Heart left ventricle (tissue), 16 donors: ENCODE data around the gene RDX. TPM values are rescaled to one million over a fixed set of nuclear protein-coding genes. Genes with fewer than 3 reads are reported as not detected.

Experiments
- ATAC-seq, 4 donors: fragments of 200-7000 bp; cut with Tn5 transposase; one replicate each; pipeline ENCODE4 v1.9.1; 2020 to 2022; ENCODE audit warnings: moderate library complexity in 4 of 4, mild to moderate bottlenecking in 3 of 4, moderate number of reproducible peaks in 1 of 4
- DNase-seq, 5 donors: peaks; one replicate each; pipeline ENCODE4 v3.0.0-alpha.2; 2020
- H3K27ac ChIP-seq, 12 donors: fragments of 200-600 bp; sonication (generic) in 4 of 12; one replicate each; pipeline versions ENCODE4 v1.5.0 to v1.8.0; 2016 to 2022; ENCODE audit warnings: mild to moderate bottlenecking in 2 of 12
- H3K27me3 ChIP-seq, 9 donors: fragments of 200-600 bp; sonication (generic) in 2 of 9; one replicate each; pipeline versions ENCODE4 v1.5.1 to v1.8.0; 2016 to 2022; ENCODE audit warnings: mild to moderate bottlenecking in 3 of 9
- H3K36me3 ChIP-seq, 9 donors: fragments of 200-600 bp; sonication (generic) in 2 of 9; one replicate each; pipeline versions ENCODE4 v1.5.0 to v1.8.0; 2018 to 2022; ENCODE audit warnings: mild to moderate bottlenecking in 2 of 9
- H3K4me1 ChIP-seq, 12 donors: fragments of 200-600 bp; sonication (generic) in 4 of 12; one replicate each; pipeline versions ENCODE4 v1.5.0 to v1.8.0; 2016 to 2022; ENCODE audit warnings: mild to moderate bottlenecking in 3 of 12
- H3K4me3 ChIP-seq, 12 donors: fragments of 200-600 bp; sonication (generic) in 4 of 12; one replicate each; pipeline versions ENCODE4 v1.5.0 to v1.8.0; 2017 to 2022; ENCODE audit warnings: mild to moderate bottlenecking in 9 of 12, moderate library complexity in 4 of 12
- H3K9me3 ChIP-seq, 12 donors: fragments of 200-600 bp; sonication (generic) in 4 of 12; one replicate each; pipeline versions ENCODE4 v1.5.0 to v1.8.0; 2016 to 2022; ENCODE audit warnings: mild to moderate bottlenecking in 1 of 12
- CTCF ChIP-seq, 12 donors: fragments of 200-600 bp; sonication (generic) in 4 of 12; IDR thresholded peaks; one replicate each; pipeline versions ENCODE4 v1.5.0 to v1.8.0; 2018 to 2022; ENCODE audit warnings: antibody characterized with exemption in 12 of 12, mild to moderate bottlenecking in 5 of 12
- POLR2A ChIP-seq, 2 donors: fragments of 450-650 bp; IDR thresholded peaks; one replicate each; pipeline ENCODE4 v1.6.1; 2017; ENCODE audit warnings: antibody characterized with exemption in 2 of 2, mild to moderate bottlenecking in 2 of 2, moderate library complexity in 2 of 2
- WGBS, 4 donors: extraction: QIAGEN DNeasy Blood & Tissue Kit in 2 of 4; methylation state at CpG; one replicate each; pipeline versions ENCODE4 v1.1.5 to v1.1.7; 2013 to 2018; 5-methylcytosine and 5-hydroxymethylcytosine counted together
- intact Hi-C, 10 donors: fragments of 100-400 bp; cut with DNase I; formaldehyde crosslinking; loops; one replicate each; pipeline versions ENCODE4 v1.11.1 to v1.14.2; 2022
- polyA plus RNA-seq, 2 donors: library from polyadenylated mRNA; stranded (reverse); fragments of 200-250 nt; gene quantifications; one replicate each; pipeline ENCODE4 v1.2.3, GENCODE V29; 2013
- total RNA-seq, 9 donors: library from RNA; depleted of rRNA in 2 of 9; stranded (reverse); fragments of >200 nt in 2 of 9; fragmentation: NEBNext Ultra II Directional in 3 of 9; extraction: Animal tissue kit (Norgen Biotek cat#: 25700) in 3 of 9; gene quantifications; one replicate each; pipeline versions ENCODE4 v1.1.0 to v1.2.4, GENCODE V29; 2016 to 2023
- donor health status: ischemic (EF 13 %, LVEDD 7.1; RV severe dilation, severe dysfunction).
- donor health status: healthy with polysubstance abuse.
- donor health status: DM: no; HTN: yes; CAD: no.
- donor health status: DM: no; HTN: no; CAD: no.
- donor health status: ischemic (EF 25% LVEDD 6.9; RV normal size, moderate dysfunction).
- donor health status: ischemic (EF 25% LVEDD 5.7; RV mildly dilated, moderate dysfunction).
- donor health status: healthy.
- donor health status: DM: yes; HTN: yes; CAD: no.
- donor health status: ischemic (EF 35%, LVEDD 5.7; RV mildly dilated, moderate dysfunction).
- donor health status: nonischemic (EF 11% LVEDD 7.7; RV severe dilation, severe dysfunction).
- donor health status: DM: yes; HTN: yes; CAD: no.
- donor health status: PGD.
- donor health status: ischemic (EF 29% LVEDD 5.4; RV normal size, mild dysfunction).
- donor health status: nonischemic (EF 23%, LVEDD 6.1; RV moderate dilation, normal function).

RDX gene
- total and polyA plus RNA-seq, 11 donors, result 33.5 to 148 (median 120) TPM

- 91 to 94% (median 92%) methylated on average over 4 of the region's 4 CpGs for WGBS, 4 donors
- DNase-seq (no peak), ATAC-seq (no peak)
- Histone ChIP-seq H3K9me3 (no peaks in the 10 kb centered on the region), H3K4me3 (no peak overlapping the region), H3K27me3 (no peaks in the 10 kb centered on the region), H3K36me3 (no peaks in the 10 kb centered on the region), H3K27ac (no peak overlapping the region), H3K4me1 (no peaks in the 10 kb centered on the region)
- TF ChIP-seq POLR2A (IDR thresholded peaks at IDR 0.05) (no peak), CTCF (IDR thresholded peaks at IDR 0.05) (no peak)
- intact Hi-C loops, result no loop called here
Observed at GRCh38 chr11:110335358-110335757, 38.9 kb upstream of the RDX start.

- H3K9me3 ChIP-seq, result peaks cover 0 to 10% (median 0%) of the 10 kb centered on the region in 12 donors
- no peak overlapping the region for H3K27ac ChIP-seq
- DNase-seq (no peak), ATAC-seq (no peak)
- H3K27me3 ChIP-seq, result no peaks in the 10 kb centered on the region
- no peaks in the 10 kb centered on the region for H3K4me1 ChIP-seq
- TF ChIP-seq CTCF (IDR thresholded peaks at IDR 0.05) (no peak), POLR2A (IDR thresholded peaks at IDR 0.05) (no peak)
- intact Hi-C loops, result no loop called here
- H3K4me3 ChIP-seq, result no peak overlapping the region
- WGBS, 4 donors, result 33 to 69% (median 45%) methylated on average over 1 of the region's 1 CpG
- H3K36me3 ChIP-seq, result no peaks in the 10 kb centered on the region
Observed at GRCh38 chr11:110331626-110332025, 35.2 kb upstream of the RDX start.

DNA sequence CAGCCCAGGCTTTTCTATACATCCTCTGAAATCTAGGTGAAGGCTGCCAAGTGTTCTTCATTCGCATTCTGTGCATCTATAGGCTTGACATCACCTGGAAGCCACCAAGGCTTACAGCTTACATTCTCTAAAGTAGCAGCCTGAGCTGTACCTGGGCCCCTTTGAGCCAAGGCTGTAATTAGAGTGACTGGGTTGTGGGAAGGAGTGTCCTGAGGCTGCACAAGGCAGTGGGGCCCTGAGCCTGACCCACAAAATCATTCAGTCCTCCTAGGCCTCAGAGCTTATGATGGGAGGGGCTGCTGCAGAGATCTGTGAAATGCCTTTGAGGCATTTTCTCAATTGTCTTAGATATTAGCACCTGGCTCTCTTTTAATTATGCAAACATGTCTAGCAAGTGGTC lies 33.0 kb upstream of the RDX start:
- H3K9me3 ChIP-seq, result peaks cover 0 to 10% (median 0%) of the 10 kb centered on the region in 12 donors
- H3K27ac ChIP-seq, result no peak overlapping the region
- intact Hi-C loops, result no loop called here
- H3K27me3 ChIP-seq, result no peaks in the 10 kb centered on the region
- 88 to 100% (median 94%) methylated on average over 1 of the region's 1 CpG for WGBS, 4 donors
- no peak for ATAC-seq
- no peak for DNase-seq
- no peaks in the 10 kb centered on the region for H3K4me1 ChIP-seq
- no peaks in the 10 kb centered on the region for H3K36me3 ChIP-seq
- no peak overlapping the region for H3K4me3 ChIP-seq
- TF ChIP-seq CTCF (IDR thresholded peaks at IDR 0.05) (no peak), POLR2A (IDR thresholded peaks at IDR 0.05) (no peak)

- Histone ChIP-seq H3K27me3 (no peaks in the 10 kb centered on the region), H3K4me3 (no peak overlapping the region), H3K9me3 (peaks cover 0 to 10% (median 0%) of the 10 kb centered on the region in 12 donors), H3K36me3 (no peaks in the 10 kb centered on the region), H3K27ac (no peak overlapping the region), H3K4me1 (no peaks in the 10 kb centered on the region)
- no peak for ATAC-seq
- intact Hi-C loops, result no loop called here
- TF ChIP-seq POLR2A (IDR thresholded peaks at IDR 0.05), result no peak
- no peak for TF ChIP-seq CTCF (IDR thresholded peaks at IDR 0.05)
- no peak for DNase-seq
- 91 to 93% (median 92%) methylated on average over 3 of the region's 3 CpGs for WGBS, 4 donors
Observed at GRCh38 chr11:110327508-110327907, 31.1 kb upstream of the RDX start.
